GM12865 (cell line): Measurements from ENCODE around the gene INPP4B.
"Not testable (repeated sequence)": the region's sequence is repeated elsewhere in the genome, so short reads cannot be mapped to it uniquely, and the experiment has no call there.

Source experiments
- DNase-seq: peaks from one replicate; pipeline ENCODE4 v3.0.0; 2010; ENCODE audit warnings: low read depth
- H3K4me3 ChIP-seq: 2 replicates; pipeline ENCODE4 v1.5.1; 2011; ENCODE audit warnings: mild to moderate bottlenecking, low read depth, low read length, control low read depth
- TF ChIP-seq, protein P1 (sequence below): IDR thresholded peaks from 2 replicates; pipeline ENCODE4 v1.5.1; 2011; ENCODE audit warnings: low read length, control low read depth, low read depth, inconsistent platforms; ENCODE audit not compliant: insufficient read depth; ENCODE audit errors: missing control alignments

The INPP4B gene

DNA sequence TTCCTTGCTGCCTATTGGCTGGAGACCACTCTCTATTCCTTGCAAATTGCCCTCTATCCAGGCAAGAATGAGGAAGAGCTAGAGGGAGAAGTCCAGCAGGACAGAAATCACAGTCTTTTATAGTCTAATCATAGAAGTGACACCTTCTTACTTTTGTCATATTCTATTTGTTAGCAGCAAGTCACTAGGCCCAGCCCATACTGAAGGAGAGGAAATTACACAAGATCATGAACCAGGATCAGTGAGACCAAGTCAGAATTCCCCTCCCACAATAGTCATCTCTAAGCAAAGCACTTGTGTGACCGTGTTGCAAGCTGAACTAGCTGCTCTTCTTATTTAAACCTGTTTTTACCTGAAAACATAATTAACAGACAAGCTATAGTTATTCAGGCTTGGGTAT lies 317.7 kb downstream of the INPP4B start:
- no peak for DNase-seq
- no peak overlapping the region for H3K4me3 ChIP-seq
- TF ChIP-seq, protein P1, sequence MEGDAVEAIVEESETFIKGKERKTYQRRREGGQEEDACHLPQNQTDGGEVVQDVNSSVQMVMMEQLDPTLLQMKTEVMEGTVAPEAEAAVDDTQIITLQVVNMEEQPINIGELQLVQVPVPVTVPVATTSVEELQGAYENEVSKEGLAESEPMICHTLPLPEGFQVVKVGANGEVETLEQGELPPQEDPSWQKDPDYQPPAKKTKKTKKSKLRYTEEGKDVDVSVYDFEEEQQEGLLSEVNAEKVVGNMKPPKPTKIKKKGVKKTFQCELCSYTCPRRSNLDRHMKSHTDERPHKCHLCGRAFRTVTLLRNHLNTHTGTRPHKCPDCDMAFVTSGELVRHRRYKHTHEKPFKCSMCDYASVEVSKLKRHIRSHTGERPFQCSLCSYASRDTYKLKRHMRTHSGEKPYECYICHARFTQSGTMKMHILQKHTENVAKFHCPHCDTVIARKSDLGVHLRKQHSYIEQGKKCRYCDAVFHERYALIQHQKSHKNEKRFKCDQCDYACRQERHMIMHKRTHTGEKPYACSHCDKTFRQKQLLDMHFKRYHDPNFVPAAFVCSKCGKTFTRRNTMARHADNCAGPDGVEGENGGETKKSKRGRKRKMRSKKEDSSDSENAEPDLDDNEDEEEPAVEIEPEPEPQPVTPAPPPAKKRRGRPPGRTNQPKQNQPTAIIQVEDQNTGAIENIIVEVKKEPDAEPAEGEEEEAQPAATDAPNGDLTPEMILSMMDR = no peak

DNA sequence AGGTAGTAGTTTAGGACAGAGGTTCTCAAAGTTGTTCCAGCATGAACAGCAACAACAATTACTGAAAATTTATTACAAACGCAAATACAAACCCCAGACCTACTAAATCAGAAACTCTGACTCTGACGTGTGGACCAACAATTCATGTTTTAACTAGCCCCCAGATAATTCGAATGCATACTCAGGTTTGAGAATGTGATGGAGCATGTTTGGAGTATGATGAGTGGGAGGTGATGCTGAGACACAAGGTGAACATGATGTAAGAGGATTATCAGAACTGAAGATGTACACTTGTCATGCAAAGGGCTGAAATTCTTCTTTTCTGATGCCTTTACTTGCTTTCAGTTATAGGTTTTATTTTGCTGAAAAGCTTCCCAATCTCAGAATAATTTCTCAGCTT lies 323.0 kb downstream of the INPP4B start:
- H3K4me3 ChIP-seq = no peak overlapping the region
- TF ChIP-seq, protein P1 = no peak
- DNase-seq = no peak

DNA sequence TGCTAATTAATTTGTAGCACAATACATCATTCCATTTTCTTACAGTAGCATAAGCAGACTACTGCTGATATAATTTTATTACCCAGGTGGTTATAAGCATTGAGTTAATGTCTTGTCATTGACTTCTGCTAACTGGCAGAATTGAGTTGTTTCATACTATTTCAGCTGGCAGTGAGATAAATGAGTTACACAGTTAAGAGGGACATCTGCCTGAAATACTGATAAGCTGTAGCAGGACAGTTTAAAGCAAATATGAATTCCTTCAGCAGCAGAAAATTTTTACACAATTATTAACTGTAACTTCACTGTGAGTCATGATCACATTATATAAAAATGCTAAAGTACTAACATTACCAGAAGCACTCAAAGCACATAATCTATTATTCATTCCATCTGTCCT lies 326.8 kb downstream of the INPP4B start:
- no peak overlapping the region for H3K4me3 ChIP-seq
- TF ChIP-seq, protein P1 = no peak
- DNase-seq = no peak

DNA sequence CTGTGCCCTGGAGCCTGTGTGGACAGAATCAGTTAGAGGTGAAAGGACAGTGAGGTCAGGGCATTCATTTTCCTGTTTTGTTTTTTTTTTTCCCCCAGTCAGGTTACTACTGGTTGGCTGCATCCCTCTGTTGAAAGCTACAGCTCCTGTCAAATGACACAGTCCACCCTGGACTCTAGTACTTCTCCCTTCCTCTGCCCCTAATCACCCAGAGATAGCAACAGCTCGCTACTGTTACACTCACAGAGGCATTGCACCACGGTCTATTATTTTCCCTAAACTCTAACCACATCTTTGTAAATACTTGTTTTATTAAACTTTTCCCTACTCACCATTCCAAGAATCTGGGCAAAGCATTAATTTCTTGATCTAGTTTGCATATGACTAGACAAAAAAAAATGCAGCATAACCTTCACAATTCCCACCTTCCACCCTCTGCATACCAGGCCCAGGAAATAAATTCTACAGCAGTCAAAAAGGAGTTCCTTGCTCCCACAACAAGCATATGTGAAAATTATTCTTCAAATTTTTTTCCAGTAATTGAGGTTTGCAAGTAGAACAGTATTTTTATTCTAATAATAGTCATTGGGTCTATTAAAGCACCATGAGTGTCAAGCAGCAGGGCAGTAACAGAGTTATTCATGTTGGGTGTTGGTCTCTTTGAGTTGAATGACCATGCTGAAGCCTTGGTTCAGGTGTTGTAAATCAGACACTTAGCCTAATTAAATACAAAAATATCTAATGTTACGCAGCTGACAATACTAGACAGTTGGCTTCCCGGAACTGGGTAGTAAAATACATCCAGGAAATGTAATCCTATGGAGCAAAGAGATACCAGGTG lies 329.2 kb downstream of the INPP4B start:
- no peak overlapping the region for H3K4me3 ChIP-seq
- TF ChIP-seq, protein P1 = no peak
- DNase-seq = no peak

DNA sequence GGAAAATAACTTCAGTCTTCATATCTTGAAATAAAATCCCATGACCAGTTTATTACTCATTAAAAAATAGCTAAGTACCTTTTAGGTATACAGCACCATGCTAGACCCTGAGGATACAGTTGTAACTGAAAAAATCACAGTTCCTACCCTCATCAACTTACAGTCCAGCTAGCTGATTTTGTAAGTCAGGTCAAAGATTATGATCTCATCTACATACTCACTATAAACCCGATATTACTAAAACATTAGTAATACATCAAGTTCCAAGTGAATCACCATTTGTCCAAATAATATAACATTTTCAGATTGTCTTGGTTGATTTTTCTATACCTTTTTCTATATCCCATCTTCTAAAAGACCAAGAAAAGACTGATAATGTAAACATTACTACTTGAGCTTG lies 333.9 kb downstream of the INPP4B start:
- H3K4me3 ChIP-seq = no peak overlapping the region
- DNase-seq = no peak
- TF ChIP-seq, protein P1 = no peak

DNA sequence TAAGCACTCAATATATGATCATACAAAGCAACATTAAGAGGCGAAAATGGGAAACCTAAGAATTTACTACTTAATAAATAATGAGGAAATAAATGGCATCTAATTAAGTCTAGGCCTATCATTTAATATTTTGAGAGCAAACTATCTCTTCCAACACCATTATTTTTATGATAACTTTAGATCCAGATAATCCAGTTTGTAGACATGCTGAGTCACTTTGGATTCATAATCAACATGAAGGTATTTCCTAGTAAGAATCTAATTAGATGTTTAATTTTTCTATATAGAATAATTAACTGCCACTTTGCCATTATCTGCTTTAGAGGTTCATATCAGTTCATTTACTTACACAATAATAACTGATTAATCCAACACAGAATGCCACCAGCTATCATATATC lies 336.2 kb downstream of the INPP4B start:
- no peak for DNase-seq
- no peak overlapping the region for H3K4me3 ChIP-seq
- TF ChIP-seq, protein P1 = no peak

DNA sequence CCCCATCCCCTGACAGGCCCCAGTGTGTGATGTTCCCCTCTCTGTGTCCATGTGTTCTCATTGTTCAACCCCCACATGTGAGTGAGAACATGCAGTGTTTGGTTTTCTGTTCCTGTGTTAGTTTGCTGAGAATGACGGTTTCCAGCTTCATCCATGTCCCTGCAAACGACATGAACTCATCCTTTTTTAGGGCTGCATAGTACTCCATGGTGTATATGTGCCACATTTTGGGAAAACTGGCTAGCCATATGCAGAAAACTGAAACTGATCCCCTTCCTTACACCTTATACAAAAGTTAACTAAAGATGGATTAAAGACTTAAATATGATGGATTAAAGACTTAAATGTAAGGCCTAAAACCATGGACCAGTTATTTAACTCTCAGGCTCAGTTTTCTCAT lies 336.7 kb downstream of the INPP4B start:
- DNase-seq, H3K4me3 ChIP-seq: not testable (repeated sequence)
